ENCODE results near the gene ZNF112. TPM values are rescaled to one million over a fixed set of nuclear protein-coding genes. Genes with fewer than 3 reads are reported as not detected.

ZNF112 gene
- total and polyA plus RNA-seq, 7 donors: 0.70 to 4.8 (median 1.5) TPM

GRCh38 chr19:44371815-44372480 is 15.5 kb upstream of the ZNF112 start:
- peaks cover 20% of the 10 kb centered on the region for H3K9me3 ChIP-seq
- no peaks in the 10 kb centered on the region for H3K36me3 ChIP-seq (ENCODE audit: insufficient read depth in 1 of 2, low read depth in 1 of 2)
- 59 to 65% (median 61%) methylated on average over 20 of the region's 20 CpGs for WGBS, 3 donors
- no peak overlapping the region for H3K4me3 ChIP-seq
- H3K27ac ChIP-seq: no peak overlapping the region
- H3K27me3 ChIP-seq (ENCODE audit: insufficient read depth in 3 of 3, low read length in 2 of 3): no peaks in the 10 kb centered on the region
- no peaks in the 10 kb centered on the region for H3K4me1 ChIP-seq
- TF ChIP-seq CTCF (IDR thresholded peaks at IDR 0.05): no peak
- no peak for DNase-seq
- ATAC-seq: no peak
- intact Hi-C loops (cut with DNase I): no loop called here

DNA sequence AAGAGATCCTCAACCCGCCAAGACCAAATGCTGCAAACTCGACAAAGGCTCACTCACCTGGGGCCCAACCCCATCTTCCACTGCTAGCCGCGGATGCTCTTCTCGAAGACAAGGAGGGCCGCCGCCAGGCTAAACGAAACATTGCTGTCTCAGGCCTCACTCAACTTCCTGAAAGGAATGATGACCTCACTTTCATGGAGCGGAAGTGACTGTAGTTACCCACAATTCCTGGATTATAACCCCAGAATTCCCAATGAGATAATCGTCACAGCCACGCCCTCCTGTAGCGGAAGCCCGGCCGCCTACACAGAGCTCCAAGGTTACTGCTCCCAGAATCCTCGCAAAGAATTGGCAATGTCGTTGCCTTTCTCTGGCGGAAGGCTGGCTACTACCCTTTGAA is 10.5 kb upstream of the ZNF112 start:
- Histone ChIP-seq H3K9me3 (peaks cover 10% of the 10 kb centered on the region), H3K27me3 (ENCODE audit: insufficient read depth in 3 of 3, low read length in 2 of 3) (no peaks in the 10 kb centered on the region), H3K36me3 (ENCODE audit: insufficient read depth in 1 of 2, low read depth in 1 of 2) (no peaks in the 10 kb centered on the region), H3K4me3 (no peak overlapping the region), H3K27ac (no peak overlapping the region), H3K4me1 (no peaks in the 10 kb centered on the region)
- WGBS, 3 donors: 49 to 76% (median 56%) methylated on average over 17 of the region's 17 CpGs
- DNase-seq (no peak), ATAC-seq (no peak)
- intact Hi-C loops (cut with DNase I): no loop called here
- TF ChIP-seq CTCF (IDR thresholded peaks at IDR 0.05): no peak

- peaks cover 71% of the 10 kb centered on the region for H3K9me3 ChIP-seq
- H3K36me3 ChIP-seq (ENCODE audit: insufficient read depth in 1 of 2, low read depth in 1 of 2): no peaks in the 10 kb centered on the region
- no peak for DNase-seq
- intact Hi-C loops (cut with DNase I): no loop called here
- H3K27me3 ChIP-seq (ENCODE audit: insufficient read depth in 3 of 3, low read length in 2 of 3): no peaks in the 10 kb centered on the region
- H3K4me3 ChIP-seq: no peak overlapping the region
- ATAC-seq: no peak
- TF ChIP-seq CTCF (IDR thresholded peaks at IDR 0.05): no peak
- 79 to 84% (median 83%) methylated on average over 4 of the region's 4 CpGs for WGBS, 3 donors
- H3K4me1 ChIP-seq: no peaks in the 10 kb centered on the region
- no peak overlapping the region for H3K27ac ChIP-seq
Measured at GRCh38 chr19:44346556-44346955, 9.9 kb downstream of the ZNF112 start.

- 86 to 88% (median 87%) methylated on average over 4 of the region's 4 CpGs for WGBS, 3 donors
- no peak overlapping the region for H3K4me3 ChIP-seq
- DNase-seq (no peak), ATAC-seq (no peak)
- no peaks in the 10 kb centered on the region for H3K27me3 ChIP-seq (ENCODE audit: insufficient read depth in 3 of 3, low read length in 2 of 3)
- H3K27ac ChIP-seq: no peak overlapping the region
- H3K9me3 ChIP-seq: peaks cover 66% of the 10 kb centered on the region
- intact Hi-C loops (cut with DNase I): no loop called here
- TF ChIP-seq CTCF (IDR thresholded peaks at IDR 0.05): no peak
- H3K4me1 ChIP-seq: no peaks in the 10 kb centered on the region
- no peaks in the 10 kb centered on the region for H3K36me3 ChIP-seq (ENCODE audit: insufficient read depth in 1 of 2, low read depth in 1 of 2)
Measured at GRCh38 chr19:44345959-44346358, 10.5 kb downstream of the ZNF112 start.

DNA sequence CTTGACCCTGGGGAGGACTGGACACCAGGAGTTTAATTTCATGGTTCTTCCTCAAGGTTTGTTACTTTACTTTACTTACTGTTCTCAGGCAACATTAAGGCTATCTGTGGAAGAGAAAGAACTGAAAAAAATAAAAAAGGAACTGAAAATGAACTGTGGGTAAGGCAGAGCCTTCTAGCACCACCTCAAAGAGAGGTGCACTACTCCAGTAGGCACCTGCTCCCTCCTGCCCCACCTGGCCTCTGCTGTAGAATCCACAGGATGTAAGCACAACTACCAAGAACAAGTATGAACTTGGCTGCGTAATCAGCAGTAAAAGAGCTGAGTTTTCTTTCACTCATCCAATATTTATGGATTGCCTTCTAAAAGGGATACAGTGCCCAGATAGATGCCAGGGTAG is 12.2 kb downstream of the ZNF112 start:
- no peak for ATAC-seq
- Histone ChIP-seq H3K4me1 (no peaks in the 10 kb centered on the region), H3K4me3 (no peak overlapping the region), H3K27me3 (ENCODE audit: insufficient read depth in 3 of 3, low read length in 2 of 3) (no peaks in the 10 kb centered on the region), H3K27ac (no peak overlapping the region), H3K36me3 (ENCODE audit: insufficient read depth in 1 of 2, low read depth in 1 of 2) (peaks cover 4 to 12% of the 10 kb centered on the region in 2 donors), H3K9me3 (peaks cover 52% of the 10 kb centered on the region)
- no peak for TF ChIP-seq CTCF (IDR thresholded peaks at IDR 0.05)
- no peak for DNase-seq
- intact Hi-C loops (cut with DNase I): no loop called here
- 33 to 45% (median 37%) methylated on average over 1 of the region's 1 CpG for WGBS, 3 donors

All from psoas muscle (tissue), 8 donors.